Naive thymus-derived CD4-positive, alpha-beta T cell (primary cell): ENCODE results near the gene EPHA8. TPM values are rescaled to one million over a fixed set of nuclear protein-coding genes. Genes with fewer than 3 reads are reported as not detected.

Experiments
- ATAC-seq: fragments of 150-1000 bp; cut with Tn5 transposase; 2 replicates; pipeline ENCODE4 v1.10.0; 2021; ENCODE audit warnings: mild to moderate bottlenecking, moderate library complexity
- CTCF ChIA-PET: fragments of 350-600 bp; sonication (Branson Sonifier 250); formaldehyde crosslinking; loops from one replicate; lab custom pipeline; 2021; ENCODE audit warnings: antibody characterized with exemption; lab: Charles Lee
- POLR2A ChIA-PET: fragments of 350-600 bp; sonication (Branson Sonifier 250); formaldehyde crosslinking; loops from one replicate; lab custom pipeline; 2021; ENCODE audit warnings: antibody characterized with exemption, inconsistent platforms; lab: Charles Lee
- DNase-seq, 9 donors: peaks; one replicate each; pipeline versions ENCODE4 v3.0.0 to v3.0.0-alpha.2; 2020 to 2022; ENCODE audit warnings: mixed read lengths in 1 of 9
- H3K27ac ChIP-seq: one replicate; pipeline ENCODE4 v1.7.0; 2013; ENCODE audit warnings: mild to moderate bottlenecking, low read depth, low read length, moderate library complexity
- H3K27me3 ChIP-seq, 2 donors: one replicate each; pipeline ENCODE4 v1.7.0; 2013; ENCODE audit warnings: low read length in 2 of 2, mild to moderate bottlenecking in 2 of 2, moderate library complexity in 2 of 2; ENCODE audit not compliant: control insufficient read depth in 2 of 2, insufficient read depth in 2 of 2
- H3K36me3 ChIP-seq, 3 experiments: 1 replicate in 2 of 3; 2 replicates in 1 of 3; pipeline ENCODE4 v1.7.0; 2013; ENCODE audit warnings: low read length in 3 of 3, mild to moderate bottlenecking in 3 of 3, moderate library complexity in 1 of 3; ENCODE audit not compliant: insufficient read depth in 3 of 3, control insufficient read depth in 2 of 3
- H3K4me1 ChIP-seq, 2 donors: one replicate each; pipeline ENCODE4 v1.7.0; 2013; ENCODE audit warnings: low read length in 2 of 2, mild to moderate bottlenecking in 2 of 2, moderate library complexity in 1 of 2; ENCODE audit not compliant: control insufficient read depth in 2 of 2, insufficient read depth in 2 of 2
- H3K4me3 ChIP-seq: 2 replicates; pipeline ENCODE4 v1.7.0; 2013; ENCODE audit warnings: mild to moderate bottlenecking, low read length
- H3K9me3 ChIP-seq, 3 experiments: 1 replicate in 2 of 3; 2 replicates in 1 of 3; pipeline ENCODE4 v1.7.0; 2013; ENCODE audit warnings: low read length in 3 of 3; ENCODE audit not compliant: control insufficient read depth in 2 of 3
- H3K27ac Mint-ChIP-seq, 9 donors: one replicate each; pipeline ENCODE4 v1.8.0; 2020 to 2022; ENCODE audit warnings: mixed read lengths in 9 of 9, mild to moderate bottlenecking in 8 of 9, moderate library complexity in 5 of 9, inconsistent platforms in 2 of 9
- H3K27me3 Mint-ChIP-seq, 5 donors: one replicate each; pipeline ENCODE4 v1.8.0; 2021 to 2022; ENCODE audit warnings: mixed read lengths in 5 of 5, mild to moderate bottlenecking in 1 of 5
- H3K36me3 Mint-ChIP-seq, 5 donors: one replicate each; pipeline ENCODE4 v1.8.0; 2020 to 2022; ENCODE audit warnings: mixed read lengths in 5 of 5, mild to moderate bottlenecking in 3 of 5, inconsistent platforms in 1 of 5
- H3K4me1 Mint-ChIP-seq, 7 donors: one replicate each; pipeline ENCODE4 v1.8.0; 2020 to 2022; ENCODE audit warnings: mixed read lengths in 7 of 7, mild to moderate bottlenecking in 3 of 7, inconsistent platforms in 1 of 7
- H3K4me3 Mint-ChIP-seq, 10 donors: one replicate each; pipeline ENCODE4 v1.8.0; 2020 to 2022; ENCODE audit warnings: mild to moderate bottlenecking in 10 of 10, mixed read lengths in 10 of 10, moderate library complexity in 6 of 10, inconsistent platforms in 2 of 10
- H3K9me3 Mint-ChIP-seq, 11 donors: one replicate each; pipeline ENCODE4 v1.8.0; 2020 to 2022; ENCODE audit warnings: mixed read lengths in 11 of 11, mild to moderate bottlenecking in 4 of 11, inconsistent platforms in 1 of 11, moderate library complexity in 1 of 11
- intact Hi-C, 2 donors: fragments of 100-400 bp; cut with micrococcal nuclease; formaldehyde crosslinking; loops; one replicate each; pipeline ENCODE4 v1.15.1; 2023
- polyA plus RNA-seq, 2 donors: library from polyadenylated mRNA; unstranded; fragments of 300-500 nt; fragmentation: Illumina TruSeq; gene quantifications; one replicate each; pipeline ENCODE4 v1.2.3, GENCODE V29; 2021
- total RNA-seq, 6 experiments: library from RNA in 5 of 6; stranded (reverse) in 5 of 6; gene quantifications; 1 replicate in 5 of 6; 2 replicates in 1 of 6; pipeline ENCODE4 v1.2.3 and lab custom pipeline; 2021 to 2026

Gene EPHA8
- total and polyA plus RNA-seq, 7 experiments from 2014 or later, result not detected

GRCh38 chr1:22556391-22557104 lies 6.7 kb upstream of the EPHA8 start:
- Mint-ChIP-seq H3K4me1 (peaks cover 0 to 5% (median 0%) of the 10 kb centered on the region in 7 donors), H3K27me3 (peaks cover 35 to 68% (median 62%) of the 10 kb centered on the region in 5 donors), H3K27ac (no peak overlapping the region), H3K36me3 (no peaks in the 10 kb centered on the region), H3K4me3 (no peak overlapping the region), H3K9me3 (peaks cover 0 to 1% (median 0%) of the 10 kb centered on the region in 11 donors)
- CTCF ChIA-PET, result no interaction called here
- DNase-seq (no peak), ATAC-seq (no peak)
- Histone ChIP-seq H3K27ac (no peak overlapping the region), H3K36me3 (no peaks in the 10 kb centered on the region), H3K27me3 (no peaks in the 10 kb centered on the region), H3K4me1 (no peaks in the 10 kb centered on the region), H3K4me3 (no peak overlapping the region), H3K9me3 (no peaks in the 10 kb centered on the region)
- intact Hi-C loops, result no loop called here
- POLR2A ChIA-PET, result no interaction called here

- H3K27ac ChIP-seq, result no peak overlapping the region
- ChIA-PET CTCF (no interaction called here), POLR2A (no interaction called here)
- peaks cover 0 to 5% (median 0%) of the 10 kb centered on the region in 7 donors for H3K4me1 Mint-ChIP-seq
- no peaks in the 10 kb centered on the region for H3K9me3 ChIP-seq
- H3K27me3 Mint-ChIP-seq, result peaks cover 43 to 70% (median 69%) of the 10 kb centered on the region in 5 donors
- intact Hi-C loops, result no loop called here
- no peaks in the 10 kb centered on the region for H3K9me3 Mint-ChIP-seq
- no peaks in the 10 kb centered on the region for H3K27me3 ChIP-seq
- H3K4me3 ChIP-seq, result no peak overlapping the region
- no peak overlapping the region for H3K4me3 Mint-ChIP-seq
- H3K36me3 Mint-ChIP-seq, result no peaks in the 10 kb centered on the region
- H3K4me1 ChIP-seq, result no peaks in the 10 kb centered on the region
- DNase-seq (no peak), ATAC-seq (no peak)
- peak overlapping the region in 1 of 9 donors; percentile 52 for H3K27ac Mint-ChIP-seq
- H3K36me3 ChIP-seq, result no peaks in the 10 kb centered on the region
Measured at GRCh38 chr1:22557341-22557950, 5.8 kb upstream of the EPHA8 start.

GRCh38 chr1:22563671-22564602 lies 648 bp downstream of the EPHA8 start:
- H3K36me3 Mint-ChIP-seq, result no peaks in the 10 kb centered on the region
- Histone ChIP-seq H3K4me3 (no peak overlapping the region), H3K27ac (no peak overlapping the region), H3K27me3 (no peaks in the 10 kb centered on the region), H3K9me3 (no peaks in the 10 kb centered on the region), H3K4me1 (no peaks in the 10 kb centered on the region), H3K36me3 (no peaks in the 10 kb centered on the region)
- intact Hi-C loops, result no loop called here
- H3K9me3 Mint-ChIP-seq, result peaks cover 0 to 1% (median 0%) of the 10 kb centered on the region in 11 donors
- ChIA-PET CTCF (no interaction called here), POLR2A (no interaction called here)
- peak overlapping the region in 7 of 10 donors; percentile 23 to 78 (median 42) for H3K4me3 Mint-ChIP-seq
- H3K4me1 Mint-ChIP-seq, result peaks cover 0 to 15% (median 3%) of the 10 kb centered on the region in 7 donors
- no peak overlapping the region for H3K27ac Mint-ChIP-seq
- ATAC-seq, result no peak
- H3K27me3 Mint-ChIP-seq, result peaks cover 35 to 60% (median 51%) of the 10 kb centered on the region in 5 donors
- DNase-seq, result no peak

GRCh38 chr1:22566161-22566560 lies 2.9 kb downstream of the EPHA8 start:
- Mint-ChIP-seq H3K4me3 (no peak overlapping the region), H3K9me3 (peaks cover 0 to 1% (median 0%) of the 10 kb centered on the region in 11 donors), H3K36me3 (no peaks in the 10 kb centered on the region), H3K4me1 (peaks cover 0 to 15% (median 3%) of the 10 kb centered on the region in 7 donors), H3K27ac (no peak overlapping the region), H3K27me3 (peaks cover 28 to 50% (median 33%) of the 10 kb centered on the region in 5 donors)
- CTCF ChIA-PET, result no interaction called here
- POLR2A ChIA-PET, result no interaction called here
- H3K4me3 ChIP-seq, result no peak overlapping the region
- no peak overlapping the region for H3K27ac ChIP-seq
- H3K9me3 ChIP-seq, result no peaks in the 10 kb centered on the region
- DNase-seq (no peak), ATAC-seq (no peak)
- no peaks in the 10 kb centered on the region for H3K4me1 ChIP-seq
- H3K27me3 ChIP-seq, result no peaks in the 10 kb centered on the region
- H3K36me3 ChIP-seq, result no peaks in the 10 kb centered on the region
- intact Hi-C loops, result no loop called here

- no peaks in the 10 kb centered on the region for H3K9me3 ChIP-seq
- DNase-seq, result no peak
- Mint-ChIP-seq H3K9me3 (peaks cover 0 to 1% (median 0%) of the 10 kb centered on the region in 11 donors), H3K4me3 (no peak overlapping the region), H3K4me1 (peaks cover 0 to 15% (median 3%) of the 10 kb centered on the region in 7 donors), H3K27ac (no peak overlapping the region), H3K36me3 (no peaks in the 10 kb centered on the region), H3K27me3 (peaks cover 18 to 41% (median 23%) of the 10 kb centered on the region in 5 donors)
- H3K4me3 ChIP-seq, result no peak overlapping the region
- intact Hi-C loops, result no loop called here
- no peak overlapping the region for H3K27ac ChIP-seq
- no peaks in the 10 kb centered on the region for H3K36me3 ChIP-seq
- CTCF ChIA-PET, result no interaction called here
- POLR2A ChIA-PET, result no interaction called here
- ATAC-seq, result no peak
- H3K4me1 ChIP-seq, result no peaks in the 10 kb centered on the region
- H3K27me3 ChIP-seq, result no peaks in the 10 kb centered on the region
Measured at GRCh38 chr1:22567197-22567596, 3.9 kb downstream of the EPHA8 start.

- Histone ChIP-seq H3K4me1 (no peaks in the 10 kb centered on the region), H3K36me3 (no peaks in the 10 kb centered on the region), H3K27ac (no peak overlapping the region), H3K27me3 (no peaks in the 10 kb centered on the region), H3K9me3 (no peaks in the 10 kb centered on the region), H3K4me3 (no peak overlapping the region)
- Mint-ChIP-seq H3K27ac (no peak overlapping the region), H3K4me1 (peaks cover 0 to 10% (median 3%) of the 10 kb centered on the region in 7 donors), H3K9me3 (peaks cover 0 to 1% (median 0%) of the 10 kb centered on the region in 11 donors), H3K27me3 (peaks cover 15 to 39% (median 19%) of the 10 kb centered on the region in 5 donors), H3K4me3 (no peak overlapping the region), H3K36me3 (no peaks in the 10 kb centered on the region)
- ChIA-PET POLR2A (no interaction called here), CTCF (no interaction called here)
- intact Hi-C loops, result no loop called here
- ATAC-seq (no peak), DNase-seq (no peak)
Measured at GRCh38 chr1:22567994-22568393, 4.7 kb downstream of the EPHA8 start.
